Hypothalamus (tissue), 51 donors: ENCODE results near the gene INS.

Experiments used
- DNase-seq, 51 donors: peaks; one replicate each; lab custom pipeline; 2025; lab: John Stamatoyannopoulos, UW

INS gene

GRCh38 chr11:2168286-2169004 is 7.4 kb upstream of the INS start:
- DNase-seq: no peak

- no peak for DNase-seq
These were observed 6.4 kb upstream of the INS start for GRCh38 chr11:2167141-2168045.

DNA sequence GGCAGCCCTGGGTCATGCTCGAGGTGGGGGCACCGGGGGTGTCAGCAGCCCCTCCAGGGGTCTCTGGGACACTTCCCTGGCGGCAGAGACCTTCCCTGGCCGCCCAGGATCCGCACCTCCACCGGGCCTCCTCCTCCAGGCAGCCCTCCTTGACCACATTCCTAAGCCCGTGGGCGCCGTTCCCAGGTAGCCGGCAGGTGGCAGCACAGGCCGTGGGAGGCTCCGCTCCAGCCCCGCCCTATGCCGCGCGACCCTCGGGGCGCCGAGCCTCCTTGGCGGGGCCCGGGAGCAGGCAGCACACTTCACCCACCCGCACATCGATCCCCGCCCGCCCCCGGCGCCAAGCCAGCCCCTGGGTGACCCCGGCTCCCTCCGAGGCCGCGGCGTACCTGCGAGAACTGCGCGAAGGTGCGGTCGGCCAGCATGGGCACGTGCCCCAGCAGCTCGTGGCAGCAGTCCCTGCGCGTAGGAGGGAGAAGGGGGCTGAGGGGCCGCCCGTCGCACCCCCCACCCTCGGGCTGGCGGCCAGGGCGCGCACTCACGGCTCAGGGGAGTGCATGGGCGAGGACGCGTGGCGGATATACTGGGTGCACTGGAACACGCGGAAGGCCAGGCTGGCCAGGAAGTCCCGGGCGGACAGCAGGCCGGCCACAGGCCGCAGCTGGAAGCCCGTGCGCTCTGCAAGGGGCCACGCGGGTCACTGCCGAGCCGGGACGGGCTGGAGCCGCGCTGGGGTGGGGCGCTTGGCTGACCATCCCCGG is 5.3 kb upstream of the INS start:
- DNase-seq: no peak

GRCh38 chr11:2165571-2165970 is 4.6 kb upstream of the INS start:
- DNase-seq: no peak

DNA sequence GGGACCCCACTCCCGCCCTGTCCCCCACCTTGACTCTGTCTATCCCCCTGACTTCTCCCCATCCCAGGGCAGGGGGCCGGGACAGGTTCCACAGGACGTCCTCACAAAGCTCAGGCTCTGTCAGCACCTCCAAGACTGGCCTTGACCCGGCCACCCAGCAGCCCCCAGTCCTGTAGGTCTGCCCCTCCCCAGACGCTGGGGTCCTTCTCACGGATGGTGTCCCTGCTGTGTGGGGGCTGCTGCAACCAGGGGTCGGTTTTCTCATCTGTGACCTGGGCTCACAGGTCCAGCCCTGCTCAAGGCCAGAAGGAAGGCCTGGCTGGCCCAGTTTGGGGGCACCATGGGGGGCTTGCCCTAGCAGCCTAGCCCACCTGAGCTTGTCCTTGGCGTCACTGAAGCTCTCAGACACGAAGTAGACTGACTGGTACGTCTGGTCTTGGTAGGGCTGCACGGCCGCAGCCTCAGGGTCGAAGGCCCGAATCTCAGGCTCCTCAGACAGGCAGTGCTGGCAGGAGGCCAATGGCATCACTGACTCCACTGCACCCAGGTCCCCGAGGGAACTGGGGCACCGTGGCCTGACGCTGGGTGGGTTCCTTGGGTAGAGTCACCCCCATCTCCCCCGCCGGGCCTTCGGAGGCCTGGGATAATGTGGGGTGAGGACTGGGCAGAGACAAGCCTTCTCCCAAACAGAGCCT is 4.0 kb upstream of the INS start:
- DNase-seq: no peak

DNA sequence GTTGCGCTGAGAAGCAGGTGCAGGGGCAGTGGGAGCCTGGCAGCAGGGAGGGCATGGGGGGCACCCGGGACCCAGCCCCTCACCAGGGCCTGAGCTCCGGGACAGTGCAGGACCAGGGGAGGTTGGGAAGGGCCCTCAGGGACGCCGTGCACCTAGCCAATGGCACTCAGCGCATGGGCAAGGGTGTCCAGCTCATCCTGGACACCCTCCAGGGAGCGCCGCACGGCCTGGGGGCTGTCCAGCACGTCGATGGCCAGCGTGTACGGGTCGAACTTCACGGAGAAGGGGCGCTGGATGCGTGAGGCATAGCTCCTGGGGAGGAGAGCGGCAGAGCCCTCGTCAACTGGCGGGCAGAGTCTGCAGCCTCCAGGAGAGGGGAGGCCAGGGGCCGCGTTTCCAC is 3.1 kb upstream of the INS start:
- DNase-seq: no peak

DNA sequence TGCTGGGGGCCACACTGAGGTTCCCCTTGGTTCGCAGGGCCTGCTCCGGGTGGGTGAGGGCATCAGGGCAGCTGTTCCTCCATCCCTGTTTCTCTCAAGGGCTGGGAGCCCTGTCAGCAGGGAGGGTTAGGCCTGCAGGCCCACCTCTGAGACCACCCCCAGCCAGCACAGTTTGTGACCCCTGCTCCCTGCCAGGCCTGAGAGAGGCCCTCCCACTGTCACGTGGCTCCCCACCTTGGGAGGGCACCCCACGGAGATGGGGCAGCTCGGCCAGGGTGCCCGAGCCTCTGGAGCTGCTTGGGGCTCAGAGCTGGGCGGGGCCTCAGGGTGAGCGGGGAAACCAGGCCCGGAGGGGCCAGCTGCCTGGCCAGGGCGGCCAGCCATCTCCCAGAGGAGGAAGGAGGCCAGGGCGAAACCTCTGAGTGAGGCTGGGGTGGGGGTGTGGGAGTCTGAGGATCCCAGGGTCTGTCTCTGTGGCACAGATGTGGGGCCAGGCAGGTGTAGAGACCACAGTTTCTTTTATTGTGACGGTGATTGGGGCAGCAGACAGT is 2.5 kb upstream of the INS start:
- DNase-seq: no peak

GRCh38 chr11:2159536-2160413 is 1.2 kb downstream of the INS start:
- DNase-seq: no peak

DNA sequence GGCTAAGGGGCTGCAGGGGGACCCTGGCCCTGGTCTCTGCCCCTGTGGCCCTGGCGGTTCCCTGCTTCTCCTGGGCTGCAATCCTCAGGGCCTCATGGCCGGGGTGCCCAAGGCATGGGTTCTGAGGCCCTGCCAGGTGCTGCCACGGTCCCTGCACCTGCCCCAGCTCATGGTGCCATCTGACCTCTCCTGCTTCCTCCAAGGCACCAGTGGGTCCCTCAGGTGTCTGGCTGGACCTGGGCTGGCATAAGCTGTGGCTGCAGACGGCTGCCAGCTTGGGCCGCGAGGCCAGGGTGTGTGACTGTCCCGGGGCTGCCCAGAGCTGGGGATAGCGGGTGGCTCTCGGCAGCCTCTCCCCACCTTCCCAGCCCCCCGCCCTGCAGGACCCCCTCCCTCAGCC is 2.0 kb downstream of the INS start:
- DNase-seq: no peak

DNA sequence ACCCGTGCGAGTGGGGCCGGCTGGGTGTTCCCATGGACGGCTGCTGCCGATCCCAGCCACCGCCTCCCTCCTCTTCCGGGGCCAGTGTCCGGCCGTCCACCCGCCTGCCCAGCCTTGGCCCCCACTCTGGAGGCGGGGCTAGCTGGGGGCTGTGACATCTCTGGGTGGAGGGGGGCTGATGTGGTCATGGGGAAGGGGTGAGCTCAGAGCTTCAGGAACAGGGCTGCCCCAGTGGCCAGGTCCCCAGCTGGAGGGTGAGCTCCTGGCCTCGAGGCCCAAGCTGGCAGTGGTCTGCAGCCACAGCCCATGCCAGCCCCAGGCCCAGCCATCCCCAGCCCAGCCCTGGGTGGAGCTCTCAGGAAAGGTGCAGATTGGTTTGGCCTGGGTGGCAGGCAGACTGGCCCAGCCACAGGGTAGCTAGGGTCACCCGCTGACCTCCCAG is 2.7 kb downstream of the INS start:
- DNase-seq: no peak

- peak in 3 of 51 donors; percentile 10 to 14 (median 14) for DNase-seq
These were observed 3.5 kb downstream of the INS start for GRCh38 chr11:2157294-2158040.

GRCh38 chr11:2156416-2157182 is 4.4 kb downstream of the INS start:
- peak in 41 of 51 donors; percentile 9 to 76 (median 44) for DNase-seq

- DNase-seq: no peak
These were observed 5.5 kb downstream of the INS start for GRCh38 chr11:2155511-2155910.

GRCh38 chr11:2154889-2155288 is 6.1 kb downstream of the INS start:
- DNase-seq: no peak

GRCh38 chr11:2154195-2154585 is 6.8 kb downstream of the INS start:
- DNase-seq: no peak

DNA sequence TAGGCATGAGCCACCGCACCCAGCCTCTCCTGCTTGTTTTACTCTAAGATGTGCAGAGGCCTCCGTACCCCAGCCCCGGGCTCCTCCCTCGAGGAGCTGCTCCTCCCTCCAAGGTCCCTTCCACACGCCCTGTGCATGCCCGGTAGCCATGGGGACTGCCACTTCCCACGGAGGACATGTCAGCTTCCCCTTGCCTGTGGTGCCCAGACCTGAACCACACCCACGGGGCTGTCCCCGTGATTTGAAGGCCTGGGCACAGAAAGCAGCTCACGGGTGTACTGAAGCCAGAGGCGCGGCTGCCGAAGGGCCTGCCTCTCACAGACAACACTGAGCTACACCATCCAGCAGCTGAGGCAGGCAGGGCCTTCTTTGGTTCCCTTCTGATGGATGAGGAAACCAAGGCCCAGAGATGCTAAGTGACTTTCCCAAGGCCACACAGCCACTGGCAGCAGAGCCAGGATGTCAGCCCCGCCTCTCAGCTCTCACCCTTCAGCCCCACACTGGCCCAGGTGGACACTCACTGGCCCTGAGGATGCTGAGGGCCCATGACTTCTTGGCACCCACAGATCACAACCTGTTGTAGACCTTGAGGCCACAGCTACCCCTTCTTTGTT is 7.3 kb downstream of the INS start:
- no peak for DNase-seq
